Brain microvascular endothelial cell (primary cell): ENCODE measurements around the gene P3R3URF.

Source experiments
- DNase-seq: peaks from one replicate; pipeline ENCODE4 v3.0.0-alpha.2; 2020
- H3K27ac ChIP-seq: fragments of 250-450 bp; sonication (Bioruptor Pico); 2 replicates; pipeline ENCODE4 v1.5.1; 2020; ENCODE audit warnings: mild to moderate bottlenecking, moderate library complexity
- H3K27me3 ChIP-seq: fragments of 250-450 bp; sonication (Bioruptor Pico); replicated peaks from 2 replicates; pipeline ENCODE4 v1.5.1; 2020; ENCODE audit warnings: mild to moderate bottlenecking
- H3K36me3 ChIP-seq: fragments of 250-450 bp; sonication (Bioruptor Pico); replicated peaks from 2 replicates; pipeline ENCODE4 v1.5.1; 2020; ENCODE audit warnings: mild to moderate bottlenecking
- H3K4me3 ChIP-seq: 2 replicates; pipeline ENCODE4 v1.5.1; 2011; ENCODE audit warnings: low read depth, mild to moderate bottlenecking, control low read depth, low read length, moderate library complexity
- CTCF ChIP-seq: IDR thresholded peaks from 2 replicates; pipeline ENCODE4 v1.5.1; 2011; ENCODE audit warnings: low read depth, mild to moderate bottlenecking, moderate library complexity, low read length, control low read depth, inconsistent platforms; ENCODE audit errors: missing control alignments
- in situ Hi-C: cut with HindIII; loops from 2 replicates; pipeline ENCODE4 v1.10.0; 2017; ENCODE audit warnings: low sequenced_read_pairs, low pct_ligation_motif_present

P3R3URF gene

GRCh38 chr1:46219551-46220520 is 43.5 kb upstream of the P3R3URF start:
- no peak for DNase-seq
- Histone ChIP-seq H3K27ac (no peak overlapping the region), H3K4me3 (no peak overlapping the region), H3K36me3 (no peaks in the 10 kb centered on the region), H3K27me3 (no peaks in the 10 kb centered on the region)
- no peak for TF ChIP-seq CTCF
- in situ Hi-C loops, result no loop called here

GRCh38 chr1:46218443-46218842 is 42.2 kb upstream of the P3R3URF start:
- no peak overlapping the region for H3K27ac ChIP-seq
- no peak for DNase-seq
- no peaks in the 10 kb centered on the region for H3K27me3 ChIP-seq
- no peak for TF ChIP-seq CTCF
- in situ Hi-C loops, result no loop called here
- H3K36me3 ChIP-seq, result no peaks in the 10 kb centered on the region
- H3K4me3 ChIP-seq, result no peak overlapping the region

GRCh38 chr1:46215504-46215903 is 39.2 kb upstream of the P3R3URF start:
- Histone ChIP-seq H3K27me3 (no peaks in the 10 kb centered on the region), H3K27ac (no peak overlapping the region), H3K4me3 (no peak overlapping the region), H3K36me3 (no peaks in the 10 kb centered on the region)
- DNase-seq, result no peak
- TF ChIP-seq CTCF, result no peak
- in situ Hi-C loops, result no loop called here

- H3K4me3 ChIP-seq, result no peak overlapping the region
- H3K36me3 ChIP-seq, result no peaks in the 10 kb centered on the region
- no peak overlapping the region for H3K27ac ChIP-seq
- no peak for TF ChIP-seq CTCF
- no peak for DNase-seq
- in situ Hi-C loops, result no loop called here
- H3K27me3 ChIP-seq, result no peaks in the 10 kb centered on the region
Observed at GRCh38 chr1:46211051-46211450, 34.8 kb upstream of the P3R3URF start.

- in situ Hi-C loops, result no loop called here
- Histone ChIP-seq H3K27ac (no peak overlapping the region), H3K27me3 (no peaks in the 10 kb centered on the region), H3K36me3 (no peaks in the 10 kb centered on the region), H3K4me3 (no peak overlapping the region)
- TF ChIP-seq CTCF, result no peak
- no peak for DNase-seq
Observed at GRCh38 chr1:46210561-46210960, 34.3 kb upstream of the P3R3URF start.

GRCh38 chr1:46206399-46206798 is 30.1 kb upstream of the P3R3URF start:
- H3K36me3 ChIP-seq, result no peaks in the 10 kb centered on the region
- no peak overlapping the region for H3K4me3 ChIP-seq
- no peak for TF ChIP-seq CTCF
- in situ Hi-C loops, result no loop called here
- DNase-seq, result no peak
- no peaks in the 10 kb centered on the region for H3K27me3 ChIP-seq
- no peak overlapping the region for H3K27ac ChIP-seq
